Activated CD8-positive, alpha-beta memory T cell treated with anti-CD3 and anti-CD28 coated beads, Interleukin-2, amount 50 U/mL, for 1 hour (primary cell): ENCODE results near the gene SCML2.
"Not testable (repeated sequence)": the region's sequence is repeated elsewhere in the genome, so short reads cannot be mapped to it uniquely, and the experiment has no call there.

Experiments used
- DNase-seq: peaks from one replicate; pipeline ENCODE4 v3.0.0-alpha.2; 2020; ENCODE audit errors: extremely low read depth

The SCML2 gene

GRCh38 chrX:18354369-18355223, at the start of gene SCML2:
SCML2 (minus strand) TSS chrX:18354688; CDS start chrX:18334071, 20,617 bp downstream.
- DNase-seq = no peak

DNA sequence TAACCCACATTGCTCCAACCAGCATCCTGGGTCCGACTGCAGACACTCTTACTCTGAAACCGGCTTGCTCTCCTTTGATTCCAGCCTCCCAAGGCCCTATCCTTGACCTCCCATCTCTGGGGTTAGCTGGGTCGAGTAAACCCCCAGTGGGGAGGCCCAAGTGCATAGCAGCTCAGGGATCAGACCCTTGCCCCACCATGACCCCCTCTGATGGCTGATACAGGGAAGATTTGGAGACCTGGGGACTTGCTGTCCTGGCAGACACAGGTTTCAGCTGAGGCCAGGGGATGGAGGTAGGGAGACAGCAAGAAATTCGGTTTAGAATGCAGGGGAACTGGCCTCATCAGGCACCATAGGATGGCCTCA, 47.3 kb upstream of the SCML2 start:
- no peak for DNase-seq

DNA sequence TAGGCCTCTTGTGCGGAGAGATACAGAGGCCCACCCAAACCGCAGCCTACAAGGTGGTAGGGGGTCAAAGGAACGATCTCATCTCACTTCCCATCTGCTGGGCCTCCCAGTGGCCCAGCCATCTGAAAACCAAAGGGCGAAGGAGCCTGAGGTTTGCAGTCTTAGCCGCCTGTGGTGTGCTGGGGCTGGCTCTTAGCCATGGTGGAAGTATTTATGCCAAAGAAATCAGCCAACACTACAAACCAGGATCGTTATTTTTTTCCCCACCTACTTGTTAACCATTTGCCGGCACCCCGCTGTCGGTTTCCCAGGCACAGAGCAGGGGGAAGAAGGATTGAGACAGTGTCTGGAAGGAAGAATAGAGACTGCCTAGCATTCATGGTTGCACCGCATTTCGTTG, 40.0 kb upstream of the SCML2 start:
- DNase-seq = no peak

- DNase-seq = peak; percentile 38
Observed at GRCh38 chrX:18390941-18391538, 36.6 kb upstream of the SCML2 start.

GRCh38 chrX:18389966-18390365, 35.5 kb upstream of the SCML2 start:
- no peak for DNase-seq

DNA sequence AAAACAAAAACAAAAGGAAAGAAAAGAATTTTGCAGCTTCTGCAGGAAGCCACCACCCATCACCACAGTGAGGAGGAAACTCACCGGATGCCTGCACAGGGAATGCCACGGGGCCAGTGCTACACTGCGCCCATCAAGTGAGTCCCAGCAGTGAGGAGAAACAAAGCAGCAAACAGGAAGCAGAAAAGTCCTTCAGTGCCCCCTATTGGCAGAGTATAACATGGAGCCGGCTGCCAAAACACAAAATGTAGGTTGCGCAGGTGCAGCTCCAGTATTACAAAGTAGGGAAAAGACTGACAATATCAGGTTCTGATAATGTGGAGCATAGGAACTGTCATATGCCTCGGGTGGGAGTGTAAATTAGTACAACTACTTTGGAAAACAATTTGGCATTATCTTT, 23.3 kb upstream of the SCML2 start:
- DNase-seq = no peak

DNA sequence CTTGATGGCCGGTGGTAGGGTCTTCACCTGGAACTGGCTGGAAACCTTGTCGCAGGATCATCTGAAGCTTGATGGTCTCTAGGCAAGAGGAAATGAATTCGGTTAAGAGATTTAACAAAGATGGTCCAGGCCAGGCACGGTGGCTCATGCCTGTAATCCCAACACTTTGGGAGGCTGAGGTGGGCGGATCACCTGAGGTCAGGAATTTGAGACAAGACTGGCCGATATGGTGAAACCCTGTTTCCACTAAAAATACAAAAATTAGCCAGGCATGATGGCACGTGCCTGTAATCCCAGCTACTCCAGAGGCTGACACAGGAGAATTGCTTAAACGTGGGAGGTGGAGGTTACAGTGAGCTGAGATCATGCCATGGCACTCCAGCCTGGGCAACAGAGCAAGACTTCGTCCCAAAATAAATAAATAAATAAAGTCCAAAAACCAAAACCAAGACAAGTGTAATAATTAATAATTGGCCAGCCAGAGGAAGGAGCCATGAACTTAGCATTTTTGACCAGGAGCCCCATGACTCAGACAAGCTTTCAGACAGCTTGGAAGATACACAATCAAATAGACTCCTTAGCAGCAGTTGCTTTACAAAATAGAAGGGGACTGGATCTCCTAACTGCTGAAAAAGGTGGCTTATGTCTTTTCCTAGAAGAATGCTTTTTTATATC, 20.8 kb upstream of the SCML2 start:
- DNase-seq = not testable (repeated sequence)

GRCh38 chrX:18369096-18369495, 14.6 kb upstream of the SCML2 start:
- DNase-seq = not testable (repeated sequence)

- no peak for DNase-seq
Observed at GRCh38 chrX:18368402-18368801, 13.9 kb upstream of the SCML2 start.

GRCh38 chrX:18360867-18361266, 6.4 kb upstream of the SCML2 start:
- DNase-seq = no peak

- DNase-seq = no peak
Observed at GRCh38 chrX:18353931-18354368, 538 bp downstream of the SCML2 start.

GRCh38 chrX:18351784-18352183, 2.7 kb downstream of the SCML2 start:
- DNase-seq = no peak

GRCh38 chrX:18348047-18348446, 6.4 kb downstream of the SCML2 start:
- no peak for DNase-seq

- no peak for DNase-seq
Observed at GRCh38 chrX:18309401-18309800, 45.1 kb downstream of the SCML2 start.

DNA sequence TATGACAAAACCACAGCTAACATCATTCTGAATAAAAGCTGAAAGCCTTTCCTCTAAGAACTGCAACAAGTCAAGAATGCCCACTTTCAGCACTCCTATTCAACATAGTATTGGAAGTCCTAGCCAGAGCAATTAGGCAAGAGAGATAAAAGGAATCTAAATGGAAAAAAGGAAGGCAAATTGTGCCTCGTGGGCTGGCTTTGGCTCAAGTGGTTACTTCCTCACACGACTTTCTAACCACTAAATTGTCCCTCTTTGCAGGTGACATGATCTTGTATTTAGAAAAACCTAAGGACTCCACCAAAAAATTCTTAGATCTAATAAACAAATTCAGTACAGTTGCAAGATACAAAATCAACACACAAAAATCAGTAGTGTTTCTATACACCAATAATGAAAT, 57.2 kb downstream of the SCML2 start:
- DNase-seq = no peak

DNA sequence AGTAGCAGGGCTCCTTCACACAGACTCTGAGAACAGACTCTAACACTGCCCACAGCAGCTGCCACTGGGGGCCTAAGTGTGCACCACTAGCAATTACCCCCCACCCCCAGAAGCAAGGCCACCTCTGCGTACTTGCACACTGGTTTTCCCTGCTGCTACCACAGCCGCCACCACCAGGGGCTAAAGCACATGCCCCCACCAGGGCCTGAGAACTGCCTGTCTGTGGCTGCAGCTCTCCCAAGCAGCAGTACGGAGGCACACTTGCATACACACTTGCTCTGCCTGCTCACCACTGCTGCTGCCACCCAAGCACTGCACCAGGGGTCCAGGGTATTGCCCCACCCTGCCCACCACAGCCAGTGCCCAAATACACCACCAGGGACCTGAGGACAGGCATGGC, 59.6 kb downstream of the SCML2 start:
- no peak for DNase-seq

GRCh38 chrX:18291006-18291545, 63.4 kb downstream of the SCML2 start:
- DNase-seq = no peak

DNA sequence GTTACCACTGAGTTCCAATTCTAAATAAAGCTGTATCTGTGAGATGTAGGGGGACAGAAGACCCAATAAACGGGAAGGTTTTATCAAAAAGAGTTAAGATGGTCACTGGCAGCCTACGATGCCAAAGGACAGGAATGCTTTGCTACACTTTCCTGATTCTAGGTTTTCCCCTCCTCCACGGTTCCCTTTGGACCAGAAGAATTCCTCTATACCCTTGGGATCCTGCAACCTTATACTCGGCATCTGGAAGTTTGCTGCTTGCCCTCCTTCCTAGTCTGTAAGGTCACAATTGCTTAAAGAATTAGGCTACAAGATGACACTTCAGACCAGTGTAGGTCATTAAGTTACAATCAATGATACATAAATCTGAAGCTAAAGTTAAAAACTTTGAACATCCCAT, 64.3 kb downstream of the SCML2 start:
- no peak for DNase-seq

DNA sequence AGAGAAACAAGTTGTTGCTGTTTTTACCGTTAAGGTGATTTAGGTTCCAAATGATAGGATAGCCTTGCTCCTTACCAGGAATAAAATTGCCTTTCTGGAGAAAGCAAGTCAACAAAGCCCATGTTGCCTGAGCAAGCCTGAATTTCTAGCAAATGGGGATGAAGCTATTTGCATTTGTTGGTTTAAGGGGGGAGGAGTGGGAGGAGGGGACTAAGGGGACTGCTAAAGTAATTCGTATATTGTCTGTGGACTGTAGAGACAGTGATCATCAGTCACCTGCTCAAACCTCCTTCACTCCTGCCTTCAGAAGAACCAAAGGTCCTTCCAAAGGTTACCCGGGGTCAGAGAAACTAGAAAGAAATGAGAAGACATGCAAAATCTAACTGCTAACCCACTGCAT, 65.8 kb downstream of the SCML2 start:
- no peak for DNase-seq

DNA sequence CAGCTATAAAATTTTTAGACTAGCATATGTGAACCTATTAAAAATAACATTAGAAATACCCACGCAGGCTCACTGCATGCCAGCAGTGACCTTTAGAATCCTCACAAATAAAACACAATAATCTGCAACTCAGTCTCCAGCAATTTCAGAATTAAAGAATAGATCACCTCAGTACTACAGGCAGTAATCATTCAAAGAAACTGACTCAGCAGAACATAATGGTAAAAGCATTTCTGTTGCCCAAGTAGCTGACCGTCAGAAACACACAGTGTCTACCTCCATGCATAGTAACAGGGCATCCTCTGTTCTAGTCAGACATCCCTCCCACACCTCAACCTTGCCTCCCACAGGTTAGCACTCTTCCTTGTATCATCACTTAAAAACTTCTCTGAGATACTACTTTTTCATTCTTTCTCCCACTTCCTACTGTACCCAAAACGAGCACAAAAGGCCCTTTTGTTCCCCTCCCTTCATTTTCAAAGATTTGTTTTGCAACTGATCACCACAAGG, 68.1 kb downstream of the SCML2 start:
- no peak for DNase-seq

GRCh38 chrX:18278449-18278848, 76.0 kb downstream of the SCML2 start:
- DNase-seq = no peak

DNA sequence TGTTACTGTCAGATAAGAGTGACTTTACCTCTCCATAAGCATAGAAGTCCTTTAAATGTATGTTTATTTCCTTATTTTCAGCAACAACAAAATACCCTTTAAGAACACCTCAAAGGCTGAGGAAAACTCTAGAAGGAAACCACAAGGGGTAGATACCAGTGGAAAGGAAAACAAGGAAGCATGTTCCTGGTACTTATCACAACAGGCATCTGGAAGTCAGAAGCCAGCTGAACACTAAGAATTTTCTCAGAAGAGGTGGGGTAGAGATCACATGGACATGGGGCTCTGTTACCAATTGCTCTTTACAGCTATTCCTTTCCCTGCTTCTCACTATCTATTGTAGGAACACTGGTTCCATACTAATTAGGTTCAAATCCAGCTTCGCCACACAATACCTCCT, 82.3 kb downstream of the SCML2 start:
- DNase-seq = no peak
